K562 (cell line): ENCODE results near the gene NEDD4L. TPM values are rescaled to one million over a fixed set of nuclear protein-coding genes. Genes with fewer than 3 reads are reported as not detected.

ENCODE experiments used
- ATF6 ChIP-seq: sonication (generic); formaldehyde crosslinking; IDR thresholded peaks from 2 replicates; pipeline ENCODE4 v1.4.0; 2020; ENCODE audit warnings: mild to moderate bottlenecking, missing genetic modification reagents
- C11orf30 ChIP-seq: fragments of 450-650 bp; IDR thresholded peaks from 2 replicates; pipeline ENCODE4 v1.6.1; 2016; ENCODE audit warnings: low read depth, mild to moderate bottlenecking
- KAT8 ChIP-seq: fragments of 450-650 bp; IDR thresholded peaks from 2 replicates; pipeline ENCODE4 v1.6.1; 2016; ENCODE audit warnings: low read depth, mild to moderate bottlenecking
- KDM4B ChIP-seq, 2 experiments: fragments of 450-650 bp in 1 of 2; sonication (generic) in 1 of 2; IDR thresholded peaks; 2 replicates each; pipeline ENCODE4 v1.6.1; 2016 to 2017; ENCODE audit warnings: borderline replicate concordance in 2 of 2, antibody characterized with exemption in 1 of 2, low read depth in 1 of 2, mild to moderate bottlenecking in 1 of 2
- LCOR ChIP-seq: sonication (generic); formaldehyde crosslinking; IDR thresholded peaks from 2 replicates; pipeline ENCODE4 v1.8.0; 2022; ENCODE audit warnings: mild to moderate bottlenecking, missing genetic modification reagents
- PHF20 ChIP-seq: fragments of 450-650 bp; IDR thresholded peaks from 2 replicates; pipeline ENCODE4 v1.6.1; 2018; ENCODE audit not compliant: partially characterized antibody
- POLR2H ChIP-seq: IDR thresholded peaks from 2 replicates; pipeline ENCODE4 v1.6.1; 2016; ENCODE audit warnings: missing genetic modification characterization, low read depth, mild to moderate bottlenecking, control low read depth, missing compliant biosample characterization, moderate library complexity
- RFX1 ChIP-seq: fragments of 450-650 bp; IDR thresholded peaks from 2 replicates; pipeline ENCODE4 v1.6.1; 2016; ENCODE audit warnings: mild to moderate bottlenecking, moderate library complexity
- SMARCE1 ChIP-seq: fragments of 450-650 bp; IDR thresholded peaks from 2 replicates; pipeline ENCODE4 v1.7.1; 2016; ENCODE audit warnings: mild to moderate bottlenecking
- STAT5A ChIP-seq: IDR thresholded peaks from 2 replicates; pipeline ENCODE4 v1.6.1; 2012; ENCODE audit warnings: low read length, inconsistent platforms, borderline replicate concordance
- TAF7 ChIP-seq: fragments of 450-650 bp; IDR thresholded peaks from 2 replicates; pipeline ENCODE4 v1.6.1; 2016; ENCODE audit warnings: missing genetic modification characterization, missing compliant biosample characterization
- WHSC1 ChIP-seq: IDR thresholded peaks from one replicate; pipeline ENCODE4 v1.6.1; 2012; ENCODE audit warnings: low read length, control low read depth, inconsistent platforms
- ZNF77 ChIP-seq: fragments of 250-450 bp; sonication (Bioruptor Pico); IDR thresholded peaks from 2 replicates; pipeline ENCODE4 v1.5.0; 2020
- polyA plus RNA-seq, 8 experiments: library from polyadenylated mRNA; depleted of rRNA in 4 of 8; stranded (reverse) in 5 of 8; unstranded in 3 of 8; fragments of >200 nt; fragmentation: Nextera tagmentation in 2 of 8; fragmentation: Illumina TruSeq in 1 of 8; extraction: Ambion mirVana in 2 of 8; extraction: Trizol in 1 of 8; gene quantifications; 2 replicates each; pipeline versions ENCODE4 v1.2.1 to v1.2.3, GENCODE V29; 2011 to 2014; ENCODE audit warnings: inconsistent platforms in 1 of 8, missing spikeins in 1 of 8
- total RNA-seq, 7 experiments: library from RNA; depleted of rRNA in 6 of 7; stranded (reverse); fragments of >200 nt in 6 of 7; fragmentation: Illumina TruSeq in 2 of 7; extraction: Trizol in 2 of 7; gene quantifications; 2 replicates each; pipeline versions ENCODE4 v1.2.1 to v1.2.3, GENCODE V29; 2011 to 2021; ENCODE audit warnings: low replicate concordance in 1 of 7
- TF ChIP-seq, protein P1 (sequence below), 2 experiments: fragments of 450-650 bp in 1 of 2; sonication (generic) in 1 of 2; formaldehyde crosslinking; conservative IDR thresholded peaks; 2 replicates each; pipeline versions ENCODE4 v1.4.0 to v1.8.1; 2020 to 2022; ENCODE audit warnings: mild to moderate bottlenecking in 1 of 2, missing genetic modification reagents in 1 of 2

The NEDD4L gene
- total and polyA plus RNA-seq, 9 of the 15 experiments (the other 6 are each of a cell fraction or from before 2014, with no cell fraction given), result 8.1 to 33.4 (median 19.9) TPM

DNA sequence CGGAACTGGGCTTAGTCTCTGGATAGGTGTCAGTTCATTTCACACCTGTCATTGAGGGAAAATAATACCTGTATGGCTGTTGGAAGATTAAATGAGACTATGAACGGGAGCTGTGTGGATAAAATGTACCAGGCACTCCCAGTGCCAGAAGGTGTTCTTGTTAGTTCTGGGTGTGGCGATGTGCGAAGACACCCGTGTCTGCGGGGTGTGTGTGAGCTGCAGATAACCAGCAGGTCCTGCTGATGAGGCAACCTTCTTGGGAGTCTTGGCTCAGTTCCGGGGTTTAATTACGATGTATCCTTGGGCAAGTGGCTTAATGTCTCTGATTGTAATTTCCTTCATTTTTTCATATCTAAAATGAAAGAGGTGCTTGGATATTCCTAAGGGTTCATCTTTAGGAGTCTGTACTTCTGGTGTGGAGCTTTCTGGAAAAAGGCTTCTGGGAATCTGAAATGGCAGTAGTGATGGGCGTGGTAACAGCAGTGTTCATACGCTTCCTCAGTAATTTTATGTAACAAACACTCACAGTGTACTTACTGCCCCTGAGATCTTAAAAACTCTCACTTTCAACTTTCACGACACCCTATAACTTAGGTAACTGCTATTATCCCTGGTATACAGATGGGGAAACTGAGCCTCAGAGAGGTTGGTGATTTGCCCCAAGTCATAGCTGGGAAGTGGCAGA, 35.0 kb downstream of the NEDD4L start (continued):
- TF ChIP-seq SMARCE1, result peak; percentile 80
- TF ChIP-seq TAF7 (tag), result no peak
- no peak for TF ChIP-seq PHF20
- no peak for TF ChIP-seq KAT8
- no peak for TF ChIP-seq KDM4B (IDR thresholded peaks at IDR 0.05; ENCODE audit: borderline replicate concordance in 2 of 2, low read depth in 1 of 2)
- TF ChIP-seq STAT5A, result peak; percentile 86
- TF ChIP-seq LCOR (CRISPR knock-in tag), result no peak
- TF ChIP-seq ATF6 (CRISPR knock-in tag), result no peak
- no peak for TF ChIP-seq RFX1
- no peak for TF ChIP-seq ZNF77 (CRISPR knock-in tag)
- TF ChIP-seq, protein P1, sequence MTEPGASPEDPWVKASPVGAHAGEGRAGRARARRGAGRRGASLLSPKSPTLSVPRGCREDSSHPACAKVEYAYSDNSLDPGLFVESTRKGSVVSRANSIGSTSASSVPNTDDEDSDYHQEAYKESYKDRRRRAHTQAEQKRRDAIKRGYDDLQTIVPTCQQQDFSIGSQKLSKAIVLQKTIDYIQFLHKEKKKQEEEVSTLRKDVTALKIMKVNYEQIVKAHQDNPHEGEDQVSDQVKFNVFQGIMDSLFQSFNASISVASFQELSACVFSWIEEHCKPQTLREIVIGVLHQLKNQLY (CRISPR knock-in tag; conservative IDR thresholded peaks at IDR 0.05), result no peak
- TF ChIP-seq WHSC1, result no peak
- TF ChIP-seq POLR2H, result no peak
- peak; percentile 26; the same call in 1 of the 2 replicates for TF ChIP-seq C11orf30
